ENCODE data around the gene MSH5.

DNA sequence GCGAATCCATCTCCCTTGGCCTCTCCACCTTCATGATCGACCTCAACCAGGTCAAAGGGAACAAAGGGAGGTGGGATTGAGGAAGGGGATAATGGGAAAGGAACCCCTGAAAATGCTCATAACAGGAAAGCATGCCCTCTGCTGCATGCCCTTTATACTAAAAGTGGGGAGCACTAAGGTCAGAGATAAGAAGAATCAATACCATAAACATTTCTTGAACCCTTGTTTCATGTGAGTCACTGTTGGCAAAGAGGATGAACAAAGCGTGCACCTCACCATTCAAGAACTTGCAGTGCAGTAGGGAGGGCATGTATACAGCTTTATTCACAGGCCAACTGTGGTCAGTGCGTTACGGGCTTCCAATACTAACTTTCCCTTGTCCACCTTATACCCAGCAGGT is 21.0 kb downstream of the MSH5 start:
- no peak for TF ChIP-seq EZH2 (IDR thresholded peaks at IDR 0.05; ENCODE audit: low read length, missing control alignments)
- TF ChIP-seq CTCF (conservative IDR thresholded peaks at IDR 0.05 in 1 of 2, IDR thresholded peaks at IDR 0.05 in 1 of 2; ENCODE audit: low read depth in 1 of 2, low read length in 2 of 2): no peak

Measured in fibroblast of lung (primary cell).